HFF-Myc (cell line): ENCODE data around the gene PC.

Experiments
- DNase-seq: peaks from one replicate; pipeline ENCODE4 v3.0.0-alpha.2; 2011; ENCODE audit warnings: low read depth; ENCODE audit errors: extremely low read depth
- H3K4me3 ChIP-seq: replicated peaks from 2 replicates; pipeline ENCODE4 v1.5.1; 2011; ENCODE audit warnings: low read depth, mild to moderate bottlenecking, control low read depth, low read length
- CTCF ChIP-seq: IDR thresholded peaks from 2 replicates; pipeline ENCODE4 v1.5.1; 2012; ENCODE audit warnings: mild to moderate bottlenecking, low read depth, low read length, control low read depth; ENCODE audit errors: missing control alignments

Gene PC

DNA sequence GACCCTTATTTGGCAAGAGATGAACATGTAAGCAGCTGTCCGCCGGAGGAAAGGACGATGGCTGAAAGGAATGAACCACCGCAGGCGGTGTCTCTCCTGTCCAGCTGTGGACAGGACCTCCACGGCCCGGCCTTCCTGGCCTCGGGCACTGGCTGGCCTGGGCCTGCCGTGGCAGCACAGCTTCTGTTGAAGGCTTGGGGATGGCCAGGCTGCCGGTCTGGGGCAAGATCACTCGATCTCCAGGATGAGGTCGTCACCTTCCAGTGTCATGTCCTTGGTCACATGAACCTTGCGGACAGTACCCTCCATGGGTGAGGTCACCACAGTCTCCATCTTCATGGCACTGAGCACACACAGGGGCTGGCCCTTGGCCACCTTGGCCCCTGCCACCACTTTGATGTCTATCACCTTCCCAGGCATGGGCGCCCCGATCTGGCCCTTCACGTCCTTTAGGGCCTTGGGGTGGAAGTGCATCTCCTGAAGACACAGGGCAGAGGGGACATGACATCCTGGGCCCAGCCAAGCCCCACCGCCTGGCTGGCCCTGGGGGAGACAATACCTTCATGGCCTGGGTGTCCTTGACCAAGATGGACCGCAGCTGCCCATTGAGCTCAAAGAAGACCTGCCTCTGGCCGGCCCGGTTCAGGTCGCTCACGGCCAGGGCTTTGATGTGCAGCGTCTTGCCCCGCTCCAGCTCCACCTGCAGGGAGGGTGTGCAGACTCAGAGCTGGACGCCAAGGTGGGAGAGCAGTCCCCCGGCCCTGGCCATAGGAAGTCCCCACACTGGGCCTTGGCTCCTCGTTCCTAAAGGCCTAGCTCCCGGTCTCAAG is 109.3 kb downstream of the PC start:
- DNase-seq: no peak
- TF ChIP-seq CTCF: no peak
- H3K4me3 ChIP-seq: no peak overlapping the region

DNA sequence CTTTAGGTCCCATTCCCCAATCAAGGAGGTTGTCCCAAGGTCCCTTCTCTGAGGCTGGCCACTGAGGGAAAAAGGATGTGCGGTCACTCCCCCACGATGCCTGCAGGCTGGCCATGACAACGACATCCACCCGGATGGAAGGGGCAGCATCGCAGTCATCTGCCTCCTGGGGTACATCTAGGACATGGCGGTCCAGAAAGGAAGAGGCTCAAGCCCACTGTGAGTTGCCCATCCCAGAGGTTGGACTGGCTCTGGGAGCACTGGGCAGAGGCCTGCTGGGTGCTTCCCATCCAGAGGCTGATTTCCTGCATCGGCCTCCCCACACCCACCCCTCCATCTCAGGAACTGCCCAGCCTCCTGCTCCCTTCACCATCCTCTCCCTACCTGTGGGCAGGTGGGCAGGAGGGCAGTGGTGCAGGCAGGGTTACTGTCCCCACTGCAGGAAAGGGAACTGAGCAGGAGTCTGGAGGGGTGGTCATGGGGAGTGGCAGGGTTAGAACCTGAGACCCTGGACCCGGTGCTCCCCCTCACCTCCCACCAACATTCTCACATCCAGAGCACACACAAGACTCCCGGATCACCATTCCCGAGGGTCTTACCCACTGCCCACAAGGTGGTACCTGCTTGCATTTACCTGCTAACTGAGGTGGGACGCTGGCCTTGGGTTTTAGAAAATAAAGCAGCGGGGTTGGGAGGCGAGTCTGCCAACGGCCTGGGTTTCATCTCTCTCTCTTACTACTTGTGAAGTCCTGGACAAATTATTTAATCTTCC is 110.5 kb downstream of the PC start:
- no peak for DNase-seq
- H3K4me3 ChIP-seq: no peak overlapping the region
- no peak for TF ChIP-seq CTCF

GRCh38 chr11:66846671-66847091 is 111.5 kb downstream of the PC start:
- DNase-seq: no peak
- no peak for TF ChIP-seq CTCF

DNA sequence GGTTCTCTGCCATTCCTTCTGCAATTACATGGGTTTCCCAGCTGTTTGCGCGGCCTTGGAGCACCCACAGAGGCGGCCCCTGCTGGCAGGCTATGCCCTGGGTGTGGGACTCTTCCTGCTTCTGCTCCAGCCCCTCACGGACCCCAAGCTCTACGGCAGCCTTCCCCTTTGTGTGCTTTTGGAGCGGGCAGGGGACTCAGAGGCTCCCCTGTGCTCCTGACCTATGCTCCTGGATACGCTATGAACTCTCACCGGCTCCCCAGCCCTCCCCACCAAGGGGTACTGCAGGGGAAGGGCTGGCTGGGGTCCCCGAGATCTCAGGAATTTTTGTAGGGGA is 112.3 kb downstream of the PC start:
- DNase-seq: no peak
- TF ChIP-seq CTCF: no peak
- no peak overlapping the region for H3K4me3 ChIP-seq

More at GRCh38 chr11:66846671-66847091, 111.5 kb downstream of the PC start:
- no peak overlapping the region for H3K4me3 ChIP-seq

- H3K4me3 ChIP-seq: no peak overlapping the region
- no peak for TF ChIP-seq CTCF
- DNase-seq: no peak
Observed at GRCh38 chr11:66845143-66845875, 112.9 kb downstream of the PC start.

DNA sequence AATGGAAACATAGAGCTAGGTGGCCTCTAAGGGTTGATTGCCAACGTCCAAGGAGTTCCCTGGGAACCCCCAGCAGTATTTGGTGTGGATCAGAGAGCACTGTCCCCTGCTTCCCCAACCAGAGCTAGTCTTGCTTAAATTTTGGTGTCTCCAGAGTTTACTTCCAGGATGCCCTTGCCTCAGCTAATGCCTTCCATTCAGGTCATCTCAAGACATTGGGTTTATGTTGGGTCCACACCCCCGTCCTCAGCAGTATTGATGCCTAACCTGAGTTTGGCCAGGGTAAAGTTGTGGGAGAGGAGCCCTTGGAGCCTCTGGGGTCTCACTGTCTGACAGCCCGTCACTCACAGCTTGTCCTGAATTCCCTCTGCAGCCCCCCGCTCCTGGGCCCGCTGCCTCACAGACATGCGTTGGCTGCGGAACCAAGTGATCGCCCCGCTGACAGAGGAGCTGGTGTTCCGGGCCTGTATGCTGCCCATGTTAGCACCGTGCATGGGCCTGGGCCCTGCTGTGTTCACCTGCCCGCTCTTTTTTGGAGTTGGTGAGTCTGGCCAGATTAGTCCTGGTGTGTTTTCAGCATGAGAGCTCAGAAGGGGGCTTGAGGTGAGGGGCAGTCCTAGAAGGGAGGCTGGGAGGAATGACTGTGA is 113.6 kb downstream of the PC start:
- DNase-seq: no peak
- no peak for TF ChIP-seq CTCF
- H3K4me3 ChIP-seq: peak overlapping the region; percentile 99
